Measurements from ENCODE around the gene ITGA8. TPM values are rescaled to one million over a fixed set of nuclear protein-coding genes. Genes with fewer than 3 reads are reported as not detected.

The ITGA8 gene
- total RNA-seq, 1 experiment from 2014 or later: 17.2 TPM

DNA sequence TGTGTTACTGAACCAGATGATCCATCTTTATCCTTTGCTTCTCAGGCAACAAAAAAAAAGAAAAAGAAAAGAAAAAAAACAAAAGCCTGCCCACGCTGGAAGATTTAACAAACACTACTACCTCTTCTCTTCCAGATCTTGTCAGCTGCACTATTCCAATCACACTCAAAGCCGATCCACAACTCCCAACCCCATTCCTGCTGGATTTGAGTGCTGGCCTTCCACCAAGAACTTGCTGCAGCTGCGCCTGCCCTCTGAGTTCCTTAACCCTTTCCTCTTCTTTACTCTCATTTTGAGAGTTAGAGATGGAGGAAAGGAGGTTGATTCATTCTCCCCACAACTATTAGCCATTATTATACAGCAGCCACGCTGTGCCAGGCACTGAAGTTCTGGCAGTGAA is 16.0 kb upstream of the ITGA8 start:
- no peak for DNase-seq (ENCODE audit: low spot score)

DNA sequence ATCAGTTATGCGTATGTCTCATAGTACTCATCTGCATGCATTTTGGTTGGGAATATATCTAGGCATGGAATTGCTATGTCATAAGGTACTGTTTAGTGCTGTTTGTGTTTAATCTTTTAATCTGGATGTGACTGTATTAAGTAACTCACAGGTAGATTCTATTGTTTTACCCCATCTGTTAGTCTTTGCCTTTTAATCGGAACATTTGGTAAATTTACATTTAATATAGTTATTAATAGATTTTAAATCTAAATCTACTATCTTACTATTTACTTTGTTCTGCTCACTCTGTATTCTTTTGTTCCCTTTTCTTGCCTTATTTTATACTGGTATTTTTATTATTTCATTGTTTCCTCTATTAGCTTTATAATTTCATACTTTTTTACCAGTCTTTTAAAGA is 10.6 kb upstream of the ITGA8 start:
- DNase-seq (ENCODE audit: low spot score): no peak

DNA sequence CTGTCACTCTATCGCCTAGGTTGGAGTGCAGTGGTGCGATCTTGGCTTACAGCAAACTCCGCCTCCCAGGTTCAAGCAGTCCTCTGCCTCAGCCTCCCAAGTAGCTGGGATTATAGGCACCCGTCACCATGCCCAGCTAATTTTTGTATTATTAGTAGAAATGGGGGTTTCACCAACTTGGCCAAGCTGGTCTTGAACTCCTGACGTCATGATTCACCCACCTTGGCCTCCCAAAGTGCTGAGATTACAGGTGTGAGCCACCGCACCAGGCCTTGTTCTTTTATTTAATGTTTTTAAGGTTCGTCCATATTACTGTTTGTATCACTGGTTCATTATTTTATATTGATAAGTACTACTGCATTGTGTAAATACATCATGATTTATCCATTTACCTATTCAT is 10.2 kb upstream of the ITGA8 start:
- DNase-seq (ENCODE audit: low spot score): no peak

DNA sequence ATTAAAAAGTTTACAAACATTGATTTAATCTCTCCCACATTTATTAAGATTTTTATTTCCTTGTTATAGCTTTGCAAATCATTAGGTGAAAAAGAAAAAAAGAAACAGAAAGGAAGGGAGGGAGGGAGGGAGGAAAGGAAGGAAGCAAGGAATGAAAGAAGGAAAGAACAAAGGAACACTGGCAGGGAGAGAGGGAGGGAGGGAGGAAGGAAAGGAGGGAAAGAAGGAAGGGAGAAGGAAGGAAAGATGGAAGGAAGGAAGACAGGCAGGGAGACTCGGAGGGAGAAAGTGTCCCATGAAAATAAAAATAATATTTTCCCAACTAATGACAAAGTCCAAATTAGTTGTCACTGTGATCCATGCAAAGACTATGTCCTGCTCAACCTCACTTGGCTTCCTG is 6.3 kb upstream of the ITGA8 start:
- no peak for DNase-seq (ENCODE audit: low spot score)

DNA sequence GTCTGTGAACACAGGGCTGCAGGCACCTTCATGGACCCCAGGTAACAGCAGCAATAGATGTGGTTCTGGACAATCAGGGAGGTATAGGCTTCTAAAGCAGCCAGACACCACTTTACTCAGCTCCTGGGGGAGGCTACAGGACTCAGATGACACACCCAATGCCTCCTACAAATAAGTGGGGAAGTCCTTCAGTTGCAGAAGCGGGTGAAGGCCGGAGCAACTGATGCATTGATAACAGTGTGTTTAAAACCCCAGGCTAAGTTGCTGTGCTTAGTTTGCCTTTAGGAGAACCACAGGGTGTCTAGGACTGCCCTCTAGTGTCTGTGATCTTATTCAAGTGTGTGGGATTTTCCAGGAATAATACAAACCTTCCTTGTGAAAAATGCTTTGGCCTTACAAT is 5.9 kb upstream of the ITGA8 start:
- peak; percentile 51 for DNase-seq (ENCODE audit: low spot score)

DNA sequence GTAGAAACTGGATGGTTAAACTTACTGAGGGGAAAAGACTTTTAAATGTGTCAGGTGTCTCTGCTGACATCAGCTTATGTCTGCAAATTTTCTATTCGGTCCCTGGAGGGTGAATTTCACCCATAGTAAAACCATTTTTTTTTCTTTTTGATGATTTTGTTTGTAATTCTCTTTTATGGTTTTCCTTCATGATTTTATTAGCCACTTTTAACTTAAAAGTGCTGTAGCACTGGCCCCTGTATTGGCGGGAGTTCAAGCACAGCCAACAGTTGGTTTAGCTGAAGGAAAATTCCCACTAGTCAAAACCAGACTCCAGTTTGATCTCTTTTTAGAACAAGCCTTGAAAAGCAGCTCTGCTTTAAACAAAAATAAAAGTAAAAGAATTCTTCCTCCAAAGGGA is 5.0 kb upstream of the ITGA8 start:
- DNase-seq (ENCODE audit: low spot score): no peak

DNA sequence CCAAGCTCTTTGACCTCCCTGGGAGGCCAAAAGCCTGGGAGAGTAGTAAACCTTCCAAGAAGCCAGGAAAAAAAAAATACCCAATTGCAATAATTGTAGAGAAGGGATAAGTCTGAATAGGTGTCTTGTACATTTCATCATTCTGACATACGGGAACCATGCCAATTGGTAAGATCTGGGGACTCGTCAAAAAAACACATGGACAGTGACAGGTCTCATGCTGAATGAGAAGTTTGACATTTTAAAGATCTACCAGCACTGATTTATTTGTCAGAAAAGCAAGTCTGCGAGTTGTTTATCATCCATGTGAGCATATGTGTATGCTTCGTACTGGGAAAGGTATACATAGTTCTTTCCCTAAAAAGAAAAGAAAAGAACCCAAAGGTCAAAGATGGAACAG is 4.1 kb upstream of the ITGA8 start:
- DNase-seq (ENCODE audit: low spot score): no peak

DNA sequence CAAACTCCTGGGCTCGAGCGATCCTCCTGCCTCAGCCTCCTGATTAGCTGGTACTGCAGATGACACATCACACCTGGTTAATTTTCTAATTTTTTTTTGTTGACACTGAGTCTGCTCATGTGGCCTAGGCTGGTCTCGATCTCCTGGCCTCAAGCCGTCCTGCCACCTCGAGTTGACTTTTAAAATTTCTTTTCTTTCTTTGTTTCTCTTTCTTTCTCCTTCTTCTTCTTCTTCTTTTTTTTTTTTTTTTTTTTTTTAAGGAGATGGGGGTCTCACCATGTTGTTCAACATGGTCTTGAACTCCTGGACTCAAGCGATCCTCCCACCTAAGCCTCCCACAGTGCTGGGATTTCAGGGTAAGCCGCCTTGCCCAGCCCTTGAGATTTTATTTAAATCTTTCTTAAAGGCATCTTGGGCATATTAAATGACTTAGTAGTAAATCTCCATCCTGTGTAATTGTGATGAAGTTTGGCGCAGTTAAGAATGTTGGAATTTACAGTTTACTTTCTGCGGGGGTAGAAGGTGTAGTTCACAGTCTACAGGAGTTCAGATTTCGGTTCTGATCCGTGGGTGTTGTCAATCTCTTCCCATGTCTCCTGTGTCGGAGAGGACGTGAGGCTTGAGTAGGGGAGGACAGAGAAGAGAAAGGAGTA is 1.0 kb upstream of the ITGA8 start:
- no peak for DNase-seq (ENCODE audit: low spot score)

- DNase-seq (ENCODE audit: low spot score): no peak
Measured at GRCh38 chr10:15719049-15719898, 448 bp downstream of the ITGA8 start.

DNA sequence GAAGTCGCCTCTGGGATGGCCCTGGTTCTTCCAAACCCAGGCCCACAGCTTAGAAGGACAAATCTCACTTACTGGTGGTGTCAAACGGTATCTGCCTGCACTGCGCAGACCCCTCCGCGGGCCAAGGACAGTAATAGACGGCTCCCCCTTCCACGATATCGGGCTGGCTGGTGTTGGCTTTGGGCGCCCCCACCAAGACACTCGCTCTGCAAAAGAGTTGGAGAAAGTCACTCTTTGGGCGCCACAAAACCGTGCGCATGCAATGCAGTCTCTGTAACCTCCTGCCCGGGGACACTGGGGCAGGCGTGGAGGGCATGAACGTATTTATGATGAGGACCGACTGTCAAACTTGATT is 1.1 kb downstream of the ITGA8 start:
- DNase-seq (ENCODE audit: low spot score): no peak

DNA sequence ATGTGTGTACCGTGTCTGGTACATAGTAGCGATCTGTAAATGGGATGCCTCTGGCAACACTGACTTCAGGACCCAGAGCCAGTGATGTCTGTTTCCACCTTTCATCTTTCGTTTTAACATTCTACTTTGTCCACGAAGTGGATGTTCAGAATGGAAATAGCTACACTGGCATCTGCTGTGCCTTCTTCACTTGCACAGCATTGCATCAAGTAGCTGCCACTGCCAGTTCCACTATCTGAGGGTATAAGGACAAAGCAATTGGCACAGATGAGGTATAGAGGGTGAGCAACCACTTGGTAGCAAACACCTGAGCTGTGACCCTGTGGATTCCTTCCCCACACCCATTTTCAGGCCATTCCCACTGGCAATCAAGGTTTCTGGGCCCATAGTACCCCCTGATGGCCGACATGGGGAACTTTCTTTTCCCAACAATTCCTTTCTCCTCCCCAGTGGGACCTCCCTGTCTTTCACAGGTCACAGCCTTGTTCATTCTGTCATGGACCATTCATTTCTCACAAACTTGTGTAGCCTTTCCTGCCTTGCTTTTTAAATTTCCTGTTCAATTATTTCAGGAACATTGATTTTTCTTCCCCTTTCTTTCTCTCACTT is 4.0 kb downstream of the ITGA8 start:
- DNase-seq (ENCODE audit: low spot score): peak; percentile 6

DNA sequence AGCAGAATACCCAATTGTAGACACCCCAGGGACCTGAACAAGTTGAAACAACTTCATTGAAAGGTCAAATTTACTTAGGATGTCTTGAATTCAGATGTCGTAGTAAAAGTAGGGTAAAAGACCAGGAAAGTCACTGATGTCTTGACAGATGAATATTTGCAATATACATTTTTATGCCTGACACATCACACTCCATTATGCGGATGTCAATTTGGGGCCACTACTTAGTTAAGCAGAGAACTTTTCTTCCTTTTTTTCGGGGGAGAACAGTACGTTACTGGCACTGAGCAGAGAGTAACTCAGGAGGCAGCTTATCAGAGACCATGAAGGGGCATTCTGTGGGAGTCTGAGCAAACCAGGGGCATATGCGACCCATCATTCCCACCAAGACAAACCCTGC is 4.9 kb downstream of the ITGA8 start:
- no peak for DNase-seq (ENCODE audit: low spot score)

DNA sequence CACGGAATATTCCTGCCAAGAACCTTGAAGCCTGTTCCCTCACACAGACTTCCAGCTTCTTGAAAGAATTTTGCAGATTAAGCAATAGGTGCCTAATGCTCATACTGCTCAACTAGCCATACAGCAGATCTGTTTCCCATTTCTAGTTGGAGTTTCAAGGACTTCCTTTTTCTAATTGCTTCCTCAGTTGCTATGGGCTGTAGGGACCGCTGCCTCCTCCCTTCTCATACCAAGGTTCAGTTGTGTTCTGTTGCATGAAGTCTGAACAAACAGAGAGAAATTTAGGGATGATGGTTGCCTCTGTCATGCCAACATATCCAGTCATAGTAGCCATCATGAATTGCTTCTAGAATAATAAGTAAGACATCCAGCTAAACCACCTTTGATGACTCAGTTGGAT is 6.8 kb downstream of the ITGA8 start:
- no peak for DNase-seq (ENCODE audit: low spot score)

DNA sequence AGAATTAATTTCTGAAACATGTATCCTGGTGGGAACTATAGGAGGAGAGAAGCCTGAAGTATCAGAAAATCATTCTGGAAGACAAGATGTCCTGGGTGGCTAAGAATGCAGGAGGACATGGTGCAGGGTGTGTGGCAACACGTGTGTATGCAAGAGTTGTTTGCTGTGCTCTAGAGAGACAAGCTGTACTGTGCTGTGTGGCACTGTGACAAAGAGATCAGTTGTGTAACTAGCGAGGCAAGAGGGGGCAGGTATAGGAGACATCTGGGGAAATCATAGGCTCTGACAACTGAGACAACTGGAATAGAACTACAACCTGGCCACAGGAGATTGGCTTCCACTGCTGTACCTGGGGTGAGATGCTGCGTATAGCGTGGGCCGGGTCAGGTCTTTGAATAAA is 9.3 kb downstream of the ITGA8 start:
- DNase-seq (ENCODE audit: low spot score): no peak

GRCh38 chr10:15705298-15705697 is 14.4 kb downstream of the ITGA8 start:
- DNase-seq (ENCODE audit: low spot score): no peak

DNA sequence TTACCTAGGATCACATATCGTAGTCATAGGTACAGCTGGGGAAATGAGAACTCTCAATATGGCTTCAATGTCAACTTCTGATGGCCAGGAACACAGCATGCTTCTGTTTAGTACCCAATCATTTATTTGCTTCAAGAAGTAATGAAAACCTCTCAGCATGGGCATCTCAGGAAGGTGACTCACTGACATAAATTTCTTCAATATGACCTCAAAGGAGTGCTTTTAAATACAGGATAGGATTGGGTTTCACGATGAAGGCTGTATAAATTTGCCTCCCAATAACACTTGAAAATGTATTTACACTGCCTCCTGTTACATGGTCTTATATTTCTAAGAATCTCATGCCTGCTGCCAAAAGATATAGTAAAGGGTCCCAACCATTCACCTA is 15.1 kb downstream of the ITGA8 start:
- DNase-seq (ENCODE audit: low spot score): no peak

DNA sequence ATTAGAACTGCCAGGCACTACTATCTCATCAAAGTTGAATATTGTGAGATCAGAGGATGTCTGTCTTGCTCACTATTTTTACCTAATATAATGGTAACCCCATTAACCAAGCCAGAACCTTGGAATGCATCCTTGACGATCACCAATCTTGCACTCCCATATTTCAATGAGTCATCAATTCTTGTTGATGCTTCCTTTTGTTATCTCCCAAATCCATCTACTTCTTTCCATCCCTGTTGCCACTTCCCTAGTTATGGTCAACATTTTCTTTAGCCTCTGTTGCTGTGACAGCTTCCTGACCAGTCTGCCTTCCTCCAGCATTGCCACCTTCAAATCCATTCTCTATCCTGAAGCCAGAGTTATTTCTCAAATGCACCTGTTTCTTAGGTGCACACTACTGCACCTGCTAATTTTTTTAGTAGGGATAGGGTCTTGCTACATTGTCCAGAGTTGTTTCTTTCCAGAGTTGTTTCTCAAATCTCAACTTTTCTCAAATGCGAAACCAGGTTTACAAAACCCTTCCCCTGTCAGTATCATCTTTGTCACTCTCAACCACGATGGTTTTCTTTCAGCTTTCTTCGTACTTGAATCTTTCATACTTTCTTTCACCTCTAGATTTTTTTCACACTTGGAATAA is 15.7 kb downstream of the ITGA8 start:
- DNase-seq (ENCODE audit: low spot score): no peak

DNA sequence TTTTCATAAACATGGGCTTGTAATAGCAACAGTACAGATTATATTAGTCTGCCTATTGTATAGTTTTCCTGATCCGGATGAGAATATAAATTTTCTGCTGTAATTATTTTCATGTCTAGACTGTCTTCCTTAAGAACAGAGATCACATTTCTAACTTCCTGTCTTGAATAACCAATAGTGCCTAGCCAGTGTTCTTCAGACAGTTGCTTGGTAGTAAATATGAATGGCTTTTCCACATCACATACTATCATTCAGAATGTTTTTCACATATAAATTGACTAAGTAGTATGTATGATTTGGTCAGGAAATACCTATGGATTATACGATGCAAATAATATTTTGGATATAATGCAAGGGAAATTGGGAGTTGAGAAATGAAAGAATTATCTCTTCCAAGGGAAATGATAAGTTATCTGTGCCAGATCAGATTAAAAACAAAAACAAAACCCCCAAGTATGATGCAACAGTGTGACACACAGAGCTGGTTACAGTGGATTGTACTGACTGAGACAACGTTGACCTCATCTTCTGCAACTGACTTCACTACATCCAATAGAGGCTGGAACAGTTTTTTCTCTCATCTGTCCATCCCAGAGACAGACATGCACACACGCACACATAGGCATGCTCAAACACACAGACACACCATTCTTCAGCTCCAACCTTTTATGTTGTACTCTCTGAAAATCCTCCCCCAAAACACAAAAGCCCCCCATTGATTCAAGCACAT is 16.4 kb downstream of the ITGA8 start:
- no peak for DNase-seq (ENCODE audit: low spot score)

GRCh38 chr10:15700078-15700674 is 19.5 kb downstream of the ITGA8 start:
- DNase-seq (ENCODE audit: low spot score): no peak

DNA sequence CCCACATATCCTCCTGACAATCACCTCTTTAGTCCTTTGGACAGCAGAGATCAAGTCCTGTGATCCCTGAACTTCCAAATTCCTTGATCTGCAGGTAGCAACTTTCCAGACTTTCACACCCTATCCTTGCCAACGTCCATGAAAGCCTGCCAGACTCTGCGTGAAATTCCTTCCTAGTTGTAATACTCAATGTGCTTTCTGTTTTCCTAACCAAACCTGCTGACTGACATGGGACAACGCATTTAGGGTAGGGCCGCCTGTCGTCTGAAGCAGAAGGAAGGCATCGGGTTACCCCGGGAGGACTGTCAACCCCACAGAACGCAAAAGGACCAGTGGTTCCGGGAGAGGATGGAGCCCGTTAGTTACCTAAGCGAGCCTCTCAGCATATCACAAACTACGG is 23.9 kb downstream of the ITGA8 start:
- DNase-seq (ENCODE audit: low spot score): no peak

- no peak for DNase-seq (ENCODE audit: low spot score)
Measured at GRCh38 chr10:15690031-15690430, 29.7 kb downstream of the ITGA8 start.

DNA sequence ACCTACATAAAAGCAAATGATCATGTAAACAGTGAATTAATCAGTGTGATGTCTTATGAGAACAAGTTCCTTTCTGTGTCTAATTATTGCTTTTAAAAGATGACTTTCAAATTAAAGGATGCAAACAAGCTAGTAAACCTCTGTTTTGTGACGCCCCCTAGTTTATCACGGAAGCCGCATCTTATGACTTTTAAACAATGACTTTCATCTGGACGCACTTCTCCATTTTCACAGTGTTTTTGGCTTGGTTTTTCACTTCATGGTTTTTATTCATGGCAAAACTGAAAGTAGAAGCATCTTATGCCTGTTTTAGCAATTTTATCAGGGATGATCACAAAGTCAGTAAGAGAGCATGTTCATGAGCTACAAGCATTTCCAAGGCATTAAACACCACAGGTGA is 35.0 kb downstream of the ITGA8 start:
- DNase-seq (ENCODE audit: low spot score): no peak

Data from H4 (cell line).